CD4-positive, alpha-beta T cell treated with Interleukin-6 for 4 hours (primary cell): ENCODE measurements around the gene ASCL5.
A peak's percentile ranks its signal among the peaks of the same experiment; 100 is the strongest.

ENCODE experiments used
- DNase-seq: peaks from one replicate; pipeline ENCODE4 v3.0.0-alpha.2; 2020; ENCODE audit warnings: mixed read lengths

The ASCL5 gene

GRCh38 chr1:201136355-201137023, 9.5 kb upstream of the ASCL5 start:
- no peak for DNase-seq

GRCh38 chr1:201134405-201134804, 7.4 kb upstream of the ASCL5 start:
- DNase-seq = no peak

- no peak for DNase-seq
These were observed 4.4 kb upstream of the ASCL5 start for GRCh38 chr1:201131398-201131797.

- DNase-seq = no peak
These were observed 2.0 kb upstream of the ASCL5 start for GRCh38 chr1:201128962-201129361.

GRCh38 chr1:201128476-201128875, 1.5 kb upstream of the ASCL5 start:
- no peak for DNase-seq

- no peak for DNase-seq
These were observed 921 bp upstream of the ASCL5 start for GRCh38 chr1:201127755-201128455.

- no peak for DNase-seq
These were observed 537 bp downstream of the ASCL5 start for GRCh38 chr1:201126463-201126831.

- DNase-seq = no peak
These were observed 1.2 kb downstream of the ASCL5 start for GRCh38 chr1:201125800-201126199.

- DNase-seq = no peak
These were observed 2.0 kb downstream of the ASCL5 start for GRCh38 chr1:201125019-201125418.

- DNase-seq = no peak
These were observed 3.1 kb downstream of the ASCL5 start for GRCh38 chr1:201123866-201124265.

GRCh38 chr1:201122321-201122957, 4.5 kb downstream of the ASCL5 start:
- no peak for DNase-seq

GRCh38 chr1:201119206-201120197, 7.5 kb downstream of the ASCL5 start:
- peak; percentile 64 for DNase-seq

- no peak for DNase-seq
These were observed 10.9 kb downstream of the ASCL5 start for GRCh38 chr1:201116091-201116490.

GRCh38 chr1:201115390-201115937, 11.5 kb downstream of the ASCL5 start:
- DNase-seq = no peak

- peak; percentile 77 for DNase-seq
These were observed 12.5 kb downstream of the ASCL5 start for GRCh38 chr1:201114245-201115131.

- DNase-seq = no peak
These were observed 13.3 kb downstream of the ASCL5 start for GRCh38 chr1:201113451-201114244.

GRCh38 chr1:201112926-201113325, 14.1 kb downstream of the ASCL5 start:
- DNase-seq = no peak

GRCh38 chr1:201112173-201112731, 14.7 kb downstream of the ASCL5 start, which contains the start of gene CACNA1S:
CACNA1S (minus strand) TSS chr1:201112426; CDS start chr1:201112339, 87 bp downstream.
- no peak for DNase-seq

- DNase-seq = no peak
These were observed 15.3 kb downstream of the ASCL5 start for GRCh38 chr1:201111672-201112071.

- DNase-seq = no peak
These were observed 15.8 kb downstream of the ASCL5 start for GRCh38 chr1:201111156-201111555.
